HG03378 (cell line): ENCODE data around the gene CYP19A1.

Experiments
- ATAC-seq: cut with Tn5 transposase; IDR thresholded peaks from one replicate; pipeline ENCODE4 v1.9.1; 2021; ENCODE audit warnings: mild to moderate bottlenecking, moderate library complexity; ENCODE audit not compliant: unreplicated experiment

The CYP19A1 gene

DNA sequence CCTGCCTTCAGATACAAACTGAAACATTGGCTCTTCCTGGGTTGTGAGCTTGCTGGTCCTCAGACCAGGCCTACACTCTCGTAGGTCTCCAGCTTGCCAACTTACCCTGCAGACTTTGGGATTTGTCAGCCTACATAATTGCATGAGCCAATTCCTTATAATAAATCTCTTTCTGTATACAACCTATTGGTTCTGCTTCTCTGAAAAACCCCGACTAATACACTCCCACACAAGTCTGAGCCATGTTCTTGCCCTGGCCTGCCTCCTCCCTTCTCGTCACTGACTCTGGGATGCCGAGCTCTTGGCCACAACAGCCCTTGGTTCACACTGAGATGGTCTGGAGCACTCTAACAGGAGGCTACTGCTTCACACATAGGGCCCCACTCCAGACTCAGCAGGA lies 9.5 kb downstream of the CYP19A1 start:
- ATAC-seq, result no peak

- ATAC-seq, result no peak
Observed at GRCh38 chr15:51327081-51327480, 11.3 kb downstream of the CYP19A1 start.

DNA sequence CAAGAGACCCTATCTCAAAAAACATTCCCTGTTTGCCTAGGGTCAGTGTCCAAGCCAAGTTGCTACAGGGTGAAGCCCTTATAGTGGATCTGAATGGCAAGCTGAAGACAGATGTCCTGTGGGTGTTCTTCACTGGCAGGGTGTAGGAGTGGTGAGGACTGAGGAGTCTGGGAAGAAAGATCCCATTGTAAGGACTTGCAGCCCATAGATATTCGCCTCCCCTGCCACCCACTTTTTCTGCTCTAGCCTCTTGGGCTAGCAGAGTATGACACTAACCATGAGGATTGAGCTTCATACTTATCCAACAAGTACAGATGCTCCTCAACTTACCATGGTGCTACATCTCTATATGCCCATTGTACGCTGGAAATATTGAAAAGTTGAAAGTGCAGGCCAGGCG lies 13.2 kb downstream of the CYP19A1 start:
- ATAC-seq, result no peak

- no peak for ATAC-seq
Observed at GRCh38 chr15:51323749-51324148, 14.6 kb downstream of the CYP19A1 start.

- ATAC-seq, result no peak
Observed at GRCh38 chr15:51322621-51323296, 15.6 kb downstream of the CYP19A1 start.

DNA sequence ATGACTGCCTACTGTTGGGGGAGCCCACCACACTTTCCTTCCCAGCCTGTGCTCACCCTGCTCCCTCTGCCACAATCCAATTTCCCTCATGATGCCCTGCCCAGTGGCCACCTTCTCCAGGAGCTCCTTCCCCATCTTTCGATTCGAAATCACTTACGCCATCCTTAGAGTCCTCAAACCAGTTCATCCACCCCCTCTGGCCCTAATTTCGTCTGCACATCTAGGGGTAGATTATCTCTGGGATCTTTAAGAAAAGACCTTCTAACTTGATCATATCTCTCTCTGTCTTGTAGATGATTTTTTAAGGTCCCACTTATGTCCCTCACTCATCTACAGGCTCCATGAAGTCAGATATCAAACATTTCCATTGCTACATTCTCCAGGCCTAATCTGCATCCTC lies 17.1 kb downstream of the CYP19A1 start:
- ATAC-seq, result no peak

- ATAC-seq, result no peak
Observed at GRCh38 chr15:51320843-51321242, 17.6 kb downstream of the CYP19A1 start.

- ATAC-seq, result no peak
Observed at GRCh38 chr15:51319539-51319938, 18.9 kb downstream of the CYP19A1 start.

DNA sequence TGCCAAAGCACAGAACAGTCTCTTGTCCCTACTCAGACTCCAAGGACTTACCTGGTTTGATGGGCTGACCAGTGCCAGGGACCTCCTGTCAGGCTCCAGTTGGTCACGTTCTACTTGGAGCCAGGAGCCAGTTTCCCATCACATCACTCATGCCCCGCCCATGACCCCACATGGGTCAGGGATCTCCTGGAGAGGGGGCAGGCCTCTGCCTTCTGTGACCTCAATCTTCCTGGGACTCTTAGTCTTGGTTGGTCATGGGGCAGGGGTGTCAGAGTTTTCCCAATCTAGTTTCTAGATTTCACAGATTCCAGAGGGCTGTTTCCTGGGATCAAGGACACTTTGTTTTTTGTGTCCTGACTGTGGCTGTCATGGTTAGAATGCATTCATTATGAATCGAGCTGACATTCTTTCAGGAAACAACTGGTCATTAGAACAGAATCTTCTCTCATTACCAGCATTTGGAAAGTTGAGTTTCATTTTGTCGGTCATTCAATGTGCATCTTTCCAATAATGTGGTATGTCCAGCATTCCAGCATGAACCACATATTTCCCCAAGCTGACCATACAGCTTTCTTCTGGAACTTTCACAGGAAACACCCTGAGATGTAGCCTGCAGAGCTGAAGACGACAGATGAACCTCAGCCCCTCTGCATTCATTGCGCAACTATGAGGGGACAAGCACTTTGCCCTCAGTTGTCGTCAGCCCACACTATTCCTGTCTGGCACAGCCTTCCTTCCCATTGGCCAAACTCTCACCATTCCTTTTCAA lies 19.8 kb downstream of the CYP19A1 start:
- ATAC-seq, result no peak

- ATAC-seq, result no peak
Observed at GRCh38 chr15:51316636-51317035, 21.8 kb downstream of the CYP19A1 start.

DNA sequence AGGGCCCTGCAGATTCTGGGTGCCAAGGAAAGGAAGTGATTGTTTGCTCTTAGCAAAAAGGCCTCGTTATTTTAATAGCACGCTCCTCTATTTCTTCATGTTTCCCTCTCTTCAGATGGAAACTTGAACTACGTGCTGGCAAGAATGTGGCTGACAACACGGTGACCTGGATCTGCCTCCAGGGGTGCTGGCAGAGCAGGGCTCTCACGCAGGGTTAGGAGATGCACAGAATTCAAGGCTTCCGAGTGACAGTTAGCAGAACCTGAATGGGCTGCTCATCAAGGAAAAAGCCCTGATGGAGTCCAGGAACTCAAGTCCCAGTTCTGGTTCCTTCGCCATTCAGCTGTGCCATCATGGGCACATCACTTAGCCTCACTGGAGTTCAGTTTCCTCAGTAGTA lies 22.7 kb downstream of the CYP19A1 start:
- no peak for ATAC-seq

GRCh38 chr15:51314391-51315337 lies 23.7 kb downstream of the CYP19A1 start:
- ATAC-seq, result no peak

- ATAC-seq, result no peak
Observed at GRCh38 chr15:51313644-51314280, 24.6 kb downstream of the CYP19A1 start.

DNA sequence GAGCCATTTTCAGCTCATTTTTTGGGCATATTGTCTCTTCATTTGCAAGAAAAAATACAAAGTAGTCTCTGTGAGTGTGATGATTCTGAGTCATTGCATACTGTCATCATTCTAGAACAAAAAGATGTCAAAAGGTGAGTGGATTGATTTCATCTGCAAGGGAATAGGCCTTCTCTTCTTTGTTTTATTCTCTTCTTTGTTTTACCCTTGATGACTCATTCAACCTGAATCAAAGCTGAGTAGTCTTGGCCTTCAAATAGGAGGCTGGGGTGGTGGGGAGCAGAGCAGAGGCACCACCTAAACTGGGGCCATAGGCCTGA lies 25.4 kb downstream of the CYP19A1 start:
- ATAC-seq, result no peak

DNA sequence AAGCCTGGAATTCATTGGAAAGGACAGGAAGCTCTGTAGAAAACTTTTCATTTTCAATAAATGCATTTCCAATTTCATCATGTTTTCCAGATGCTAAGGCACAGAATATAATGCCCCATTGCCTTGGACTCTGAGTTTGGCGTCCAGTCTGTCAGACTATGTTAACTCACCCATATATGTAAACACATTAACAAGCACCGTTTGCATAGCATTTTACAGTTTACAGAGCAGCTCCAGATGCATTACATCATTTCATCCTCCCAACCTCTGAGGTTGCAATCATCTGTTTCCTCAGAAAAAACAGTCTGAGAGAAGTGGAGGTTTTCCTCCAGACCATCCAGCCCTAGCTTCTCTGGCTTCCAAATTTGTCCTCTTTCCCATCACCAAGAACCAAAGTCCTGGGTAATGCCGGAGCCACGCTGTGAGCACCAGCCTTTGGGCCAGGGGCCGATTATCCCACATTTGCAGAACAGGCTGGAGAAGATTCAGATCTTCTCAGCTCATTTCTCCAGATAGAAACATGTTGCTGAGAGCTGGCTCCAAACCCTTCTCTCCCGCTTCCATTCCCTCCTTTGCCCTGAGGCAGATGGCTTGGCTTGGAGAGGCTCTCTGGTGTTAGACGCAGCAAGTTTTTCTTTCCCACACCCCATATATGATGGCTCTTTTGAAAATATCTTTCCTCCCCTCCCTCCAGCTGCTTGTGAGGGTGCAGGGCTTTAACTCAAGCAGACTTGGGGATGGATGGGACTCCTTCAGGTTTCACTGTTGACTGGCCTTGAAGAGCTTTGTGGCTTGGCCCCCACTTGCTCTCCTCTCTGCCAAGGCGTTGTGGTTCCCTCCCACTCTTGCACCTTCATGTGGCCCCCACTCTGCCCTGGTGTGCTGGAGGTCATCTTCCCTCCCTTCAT lies 26.0 kb downstream of the CYP19A1 start:
- ATAC-seq, result no peak

DNA sequence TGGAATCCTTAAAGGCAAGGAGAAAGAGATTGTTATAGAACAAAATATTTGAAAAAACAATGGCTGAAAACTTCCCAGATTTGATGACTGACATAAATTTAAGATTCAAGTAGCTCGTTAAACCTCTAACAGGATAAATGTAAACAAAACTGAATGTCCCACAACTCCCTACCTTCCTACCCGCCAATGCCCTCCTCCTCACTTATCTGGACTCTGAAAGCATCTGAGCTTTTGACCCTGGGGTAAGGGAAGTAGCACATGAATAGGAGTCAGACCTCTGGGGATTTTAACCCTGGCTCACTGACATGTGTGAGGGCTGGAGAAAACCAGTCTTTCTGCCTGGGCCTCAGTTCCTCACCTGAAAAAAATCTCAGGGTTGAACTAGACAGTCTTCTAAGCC lies 26.9 kb downstream of the CYP19A1 start:
- ATAC-seq, result no peak

DNA sequence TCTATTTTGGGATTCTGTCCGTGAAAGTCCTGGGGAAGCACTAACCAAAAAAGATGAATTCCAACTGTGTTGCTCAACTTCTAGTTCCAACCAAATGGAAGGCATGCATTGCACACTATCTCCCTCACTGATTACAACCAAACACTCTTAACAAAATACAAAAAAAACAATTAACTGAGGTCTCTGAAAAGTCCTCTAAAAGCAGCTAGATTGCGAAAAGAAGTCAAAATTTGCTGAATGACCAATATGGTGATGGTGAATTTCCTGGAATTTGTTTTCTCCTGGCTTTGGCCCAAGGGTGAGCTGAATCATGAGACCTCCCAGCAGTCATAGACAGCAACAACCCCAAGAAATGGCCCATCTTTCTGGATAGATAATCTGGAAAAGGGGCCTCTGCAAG lies 28.3 kb downstream of the CYP19A1 start:
- ATAC-seq, result no peak

DNA sequence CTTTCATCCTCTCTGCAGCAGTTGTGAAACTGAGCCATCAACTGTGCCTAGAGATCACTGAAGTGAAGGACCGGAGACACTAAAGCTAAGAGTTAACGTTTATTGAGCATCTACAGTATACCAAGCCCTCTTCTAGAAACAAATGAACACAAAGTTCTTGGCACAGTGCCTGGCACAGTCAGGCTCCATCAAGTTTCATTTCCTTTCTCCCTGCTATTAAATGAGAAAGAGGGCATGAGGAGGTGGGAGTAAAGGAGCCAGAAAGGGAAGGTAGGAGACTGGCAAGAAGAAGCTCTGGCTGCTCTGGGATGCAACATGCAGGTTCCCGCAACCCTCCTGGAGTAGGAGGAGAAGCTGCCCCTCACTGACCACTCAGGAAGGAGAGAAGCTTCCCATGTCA lies 30.6 kb downstream of the CYP19A1 start:
- ATAC-seq, result no peak

- no peak for ATAC-seq
Observed at GRCh38 chr15:51307325-51307724, 31.1 kb downstream of the CYP19A1 start.

DNA sequence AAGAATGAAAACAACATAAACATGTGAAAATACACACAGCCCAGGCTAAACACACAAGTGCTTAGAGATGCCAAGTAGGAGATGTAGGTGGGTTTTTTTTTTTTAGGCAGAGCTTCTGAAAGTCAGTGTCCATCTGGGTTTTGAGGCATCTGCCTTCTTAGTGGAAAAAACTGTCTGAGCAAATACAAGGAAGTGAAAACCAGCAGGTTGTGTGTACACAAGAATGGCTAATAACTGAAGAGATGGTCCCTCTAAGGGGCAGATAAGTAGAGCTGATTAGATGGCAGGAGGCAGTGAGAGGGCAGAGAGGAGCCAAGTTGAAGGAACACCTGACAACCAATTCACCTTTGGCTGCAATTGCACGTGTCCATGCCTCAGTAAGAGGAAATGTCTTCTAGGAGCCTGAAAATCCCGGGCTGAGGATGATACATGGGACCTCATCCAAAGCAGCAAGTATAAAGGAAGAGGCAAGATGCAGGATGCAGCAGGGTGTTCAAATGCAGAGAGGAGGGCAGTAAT lies 34.9 kb downstream of the CYP19A1 start:
- ATAC-seq, result peak; percentile 47
